Mammary epithelial cell (primary cell): ENCODE measurements around the gene NAA15.

Experiments used
- EZH2 ChIP-seq: IDR thresholded peaks from 2 replicates; pipeline ENCODE4 v1.6.1; 2012; ENCODE audit warnings: low read length, inconsistent platforms, borderline replicate concordance
- TF ChIP-seq, protein P1 (sequence below), 2 donors: IDR thresholded peaks in 1 of 2; conservative IDR thresholded peaks in 1 of 2; 2 replicates each; pipeline ENCODE4 v1.5.1; 2011 to 2012; ENCODE audit warnings: inconsistent platforms in 2 of 2, low read length in 2 of 2, mild to moderate bottlenecking in 2 of 2, control low read depth in 1 of 2, low read depth in 1 of 2; ENCODE audit not compliant: insufficient read depth in 1 of 2; ENCODE audit errors: extremely low read depth in 1 of 2

DNA sequence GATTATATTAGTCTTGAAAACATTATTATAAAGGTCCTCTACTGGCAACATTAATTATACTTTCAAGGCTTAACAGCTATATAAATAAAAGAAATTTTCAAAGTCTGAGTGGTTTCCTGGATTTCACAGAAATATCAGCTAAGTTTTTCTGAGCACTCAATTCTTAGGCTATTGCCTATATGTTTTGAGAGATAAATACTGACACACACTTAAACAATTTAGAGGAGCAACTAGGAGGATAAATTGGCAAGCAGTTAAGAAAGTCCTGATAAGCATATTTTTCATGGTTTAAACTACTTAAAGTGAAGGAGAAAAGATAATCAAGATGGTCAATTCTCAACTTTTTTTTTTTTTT, 18.6 kb upstream of the NAA15 start:
- TF ChIP-seq, protein P1, sequence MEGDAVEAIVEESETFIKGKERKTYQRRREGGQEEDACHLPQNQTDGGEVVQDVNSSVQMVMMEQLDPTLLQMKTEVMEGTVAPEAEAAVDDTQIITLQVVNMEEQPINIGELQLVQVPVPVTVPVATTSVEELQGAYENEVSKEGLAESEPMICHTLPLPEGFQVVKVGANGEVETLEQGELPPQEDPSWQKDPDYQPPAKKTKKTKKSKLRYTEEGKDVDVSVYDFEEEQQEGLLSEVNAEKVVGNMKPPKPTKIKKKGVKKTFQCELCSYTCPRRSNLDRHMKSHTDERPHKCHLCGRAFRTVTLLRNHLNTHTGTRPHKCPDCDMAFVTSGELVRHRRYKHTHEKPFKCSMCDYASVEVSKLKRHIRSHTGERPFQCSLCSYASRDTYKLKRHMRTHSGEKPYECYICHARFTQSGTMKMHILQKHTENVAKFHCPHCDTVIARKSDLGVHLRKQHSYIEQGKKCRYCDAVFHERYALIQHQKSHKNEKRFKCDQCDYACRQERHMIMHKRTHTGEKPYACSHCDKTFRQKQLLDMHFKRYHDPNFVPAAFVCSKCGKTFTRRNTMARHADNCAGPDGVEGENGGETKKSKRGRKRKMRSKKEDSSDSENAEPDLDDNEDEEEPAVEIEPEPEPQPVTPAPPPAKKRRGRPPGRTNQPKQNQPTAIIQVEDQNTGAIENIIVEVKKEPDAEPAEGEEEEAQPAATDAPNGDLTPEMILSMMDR (conservative IDR thresholded peaks at IDR 0.05 in 1 of 2, IDR thresholded peaks at IDR 0.05 in 1 of 2; ENCODE audit: extremely low read depth in 1 of 2, insufficient read depth in 1 of 2, low read depth in 1 of 2, low read length in 2 of 2) = no peak
- TF ChIP-seq EZH2 = no peak
